K562 (cell line): ENCODE data around the gene FNDC1. TPM values are rescaled to one million over a fixed set of nuclear protein-coding genes. Genes with fewer than 3 reads are reported as not detected.

ENCODE experiments used
- ATAC-seq: fragments of 200-7000 bp; cut with Tn5 transposase; 3 replicates; pipeline ENCODE4 v1.9.1; 2020; ENCODE audit warnings: moderate library complexity
- BruUV-seq: library from RNA; stranded (reverse); fragments of 400-500 nt; replicated peaks from 2 replicates; lab custom pipeline; 2021; lab: Mats Ljungman, UMichigan
- CTCF ChIA-PET: fragments of 300-600 bp; formaldehyde crosslinking; extraction: SDS; loops from one replicate; lab custom pipeline; 2021; ENCODE audit warnings: low intra/inter-chr PET ratio; lab: Yijun Ruan, JAX
- POLR2A ChIA-PET: fragments of 300-600, 350-650 bp; sonication (Branson Sonifier 250); formaldehyde crosslinking; extraction: SDS; loops from one replicate; lab custom pipeline; 2021; ENCODE audit warnings: antibody characterized with exemption, inconsistent platforms; lab: Yijun Ruan, JAX
- DNase-seq, 4 experiments: peaks; one replicate each; pipeline versions ENCODE4 v3.0.0 to v3.0.0-alpha.2; 2011 to 2018; ENCODE audit warnings: low spot score in 3 of 4, mixed read lengths in 3 of 4; ENCODE audit errors: extremely low read depth in 1 of 4
- FAIRE-seq: peaks from 2 replicates; lab custom pipeline; 2011; peaks lifted over from hg19 to GRCh38; lab: Jason Lieb, UNC
- H2AFZ ChIP-seq: 2 replicates; pipeline ENCODE4 v1.6.0; 2011; ENCODE audit warnings: low read depth, low read length, control low read depth, inconsistent platforms
- H3K27ac ChIP-seq: fragments of 200-600 bp; 3 replicates; pipeline ENCODE4 v1.8.0; 2011; ENCODE audit warnings: low read depth, mild to moderate bottlenecking, control low read depth, inconsistent platforms, low read length, moderate library complexity, mixed read lengths; ENCODE audit errors: extremely low read depth
- H3K27me3 ChIP-seq, 2 experiments: fragments of 300-600 bp in 1 of 2; 2 replicates in 1 of 2; 3 replicates in 1 of 2; pipeline versions ENCODE4 v1.6.0 to v1.8.0; 2011; ENCODE audit warnings: inconsistent platforms in 2 of 2, low read length in 2 of 2, mild to moderate bottlenecking in 1 of 2, mixed read lengths in 1 of 2, moderate library complexity in 1 of 2; ENCODE audit not compliant: control insufficient read depth in 2 of 2, insufficient read depth in 2 of 2
- H3K36me3 ChIP-seq: fragments of 300-600 bp; 3 replicates; pipeline ENCODE4 v1.8.0; 2011; ENCODE audit warnings: mild to moderate bottlenecking, low read length, inconsistent platforms; ENCODE audit not compliant: control insufficient read depth, insufficient read depth
- H3K4me1 ChIP-seq, 2 experiments: fragments of 200-600 bp in 1 of 2; replicated peaks in 1 of 2; 2 replicates in 1 of 2; 3 replicates in 1 of 2; pipeline versions ENCODE4 v1.5.1 to v1.8.0; 2011; ENCODE audit warnings: inconsistent platforms in 2 of 2, low read length in 2 of 2, mild to moderate bottlenecking in 1 of 2, mixed read lengths in 1 of 2, moderate library complexity in 1 of 2; ENCODE audit not compliant: control insufficient read depth in 2 of 2, insufficient read depth in 2 of 2
- H3K4me2 ChIP-seq: 2 replicates; pipeline ENCODE4 v1.6.1; 2011; ENCODE audit warnings: low read length, control low read depth, inconsistent platforms, mixed read lengths; ENCODE audit not compliant: insufficient read depth
- H3K4me3 ChIP-seq: fragments of 200-600 bp; sonication (generic), shearing (Covaris generic); 2 replicates; pipeline ENCODE4 v1.5.1; 2016; ENCODE audit warnings: control low read depth, inconsistent platforms
- H3K79me2 ChIP-seq: fragments of 200-600 bp; 3 replicates; pipeline ENCODE4 v1.8.0; 2011; ENCODE audit warnings: low read length, inconsistent platforms; ENCODE audit not compliant: control insufficient read depth, insufficient read depth
- H3K9ac ChIP-seq, 2 experiments: 2 replicates each; pipeline versions ENCODE4 v1.6.0 to v1.6.1; 2011; ENCODE audit warnings: low read depth in 2 of 2, low read length in 2 of 2, control low read depth in 1 of 2, inconsistent platforms in 1 of 2, mild to moderate bottlenecking in 1 of 2, mixed read lengths in 1 of 2; ENCODE audit not compliant: insufficient read depth in 1 of 2
- H3K9me1 ChIP-seq: one replicate; pipeline ENCODE4 v1.6.0; 2011; ENCODE audit warnings: inconsistent platforms, mild to moderate bottlenecking, low read length, moderate library complexity; ENCODE audit not compliant: control insufficient read depth, insufficient read depth
- H3K9me3 ChIP-seq: replicated peaks from 2 replicates; pipeline ENCODE4 v1.5.1; 2011; ENCODE audit warnings: low read depth, low read length, inconsistent platforms; ENCODE audit not compliant: control insufficient read depth, insufficient read depth
- H4K20me1 ChIP-seq: replicated peaks from 2 replicates; pipeline ENCODE4 v1.6.1; 2011; ENCODE audit warnings: low read length, inconsistent platforms, mixed read lengths; ENCODE audit not compliant: control insufficient read depth, insufficient read depth
- EHMT2 ChIP-seq: fragments of 450-650 bp; IDR thresholded peaks from 2 replicates; pipeline ENCODE4 v1.6.1; 2018; ENCODE audit warnings: antibody characterized with exemption
- ELF2 ChIP-seq: fragments of 250-450 bp; sonication (Bioruptor Pico); IDR thresholded peaks from 2 replicates; pipeline ENCODE4 v1.5.0; 2021; ENCODE audit warnings: mild to moderate bottlenecking
- ETS2 ChIP-seq: IDR thresholded peaks from 2 replicates; pipeline ENCODE4 v1.6.1; 2016; ENCODE audit warnings: borderline replicate concordance, missing genetic modification characterization, mild to moderate bottlenecking, moderate library complexity, missing compliant biosample characterization; ENCODE audit not compliant: poor library complexity, severe bottlenecking
- MCM3 ChIP-seq: fragments of 450-650 bp; IDR thresholded peaks from 2 replicates; pipeline ENCODE4 v1.6.1; 2016
- PCBP1 ChIP-seq: fragments of 200-400 bp; formaldehyde crosslinking; IDR thresholded peaks from 2 replicates; pipeline ENCODE4 v1.6.1; 2018; ENCODE audit warnings: mild to moderate bottlenecking, low read depth, low read length; ENCODE audit not compliant: poor library complexity, severe bottlenecking
- PTBP1 ChIP-seq: fragments of 200-400 bp; formaldehyde crosslinking; IDR thresholded peaks from 2 replicates; pipeline ENCODE4 v1.6.1; 2017; ENCODE audit warnings: low read depth, low read length
- RBM15 ChIP-seq: fragments of 200-400 bp; formaldehyde crosslinking; IDR thresholded peaks from 2 replicates; pipeline ENCODE4 v1.6.1; 2018; ENCODE audit warnings: mild to moderate bottlenecking, low read length, moderate library complexity; ENCODE audit not compliant: insufficient read depth
- RBM25 ChIP-seq: fragments of 200-400 bp; formaldehyde crosslinking; IDR thresholded peaks from 2 replicates; pipeline ENCODE4 v1.6.1; 2018; ENCODE audit warnings: low read length, low read depth, moderate library complexity; ENCODE audit not compliant: severe bottlenecking
- SIRT6 ChIP-seq: IDR thresholded peaks from one replicate; pipeline ENCODE4 v1.6.1; 2012; ENCODE audit warnings: low read depth, mild to moderate bottlenecking, control low read depth, inconsistent platforms, low read length, moderate library complexity
- TEAD4 ChIP-seq, 2 experiments: sonication (generic) in 1 of 2; formaldehyde crosslinking in 1 of 2; IDR thresholded peaks; 2 replicates each; pipeline versions ENCODE4 v1.6.1 to v1.8.0; 2012 to 2022; ENCODE audit warnings: borderline replicate concordance in 1 of 2, inconsistent platforms in 1 of 2, low read length in 1 of 2, mild to moderate bottlenecking in 1 of 2, missing genetic modification reagents in 1 of 2
- ZNF324 ChIP-seq: fragments of 250-450 bp; sonication (Bioruptor Pico); IDR thresholded peaks from 2 replicates; pipeline ENCODE4 v1.4.0; 2020; ENCODE audit warnings: mild to moderate bottlenecking
- ZNF766 ChIP-seq: fragments of 200-800 bp; sonication (Bioruptor generic); conservative IDR thresholded peaks from 2 replicates; pipeline ENCODE4 v1.6.1; 2016; ENCODE audit warnings: missing genetic modification characterization, missing compliant biosample characterization
- ZNF778 ChIP-seq: fragments of 450-650 bp; formaldehyde crosslinking; IDR thresholded peaks from 2 replicates; pipeline ENCODE4 v1.4.0; 2020; ENCODE audit warnings: mild to moderate bottlenecking, moderate library complexity
- WGBS: fragments of 100-300 bp; shearing (Covaris generic); methylation state at CpG from one replicate; pipeline ENCODE4 v1.1.6; 2016; ENCODE audit warnings: low coverage, mixed read lengths; ENCODE audit not compliant: insufficient coverage; ENCODE audit errors: missing lambda C conversion rate; 5-methylcytosine and 5-hydroxymethylcytosine counted together
- in situ Hi-C: fragments of 300-500 bp; cut with MboI; formaldehyde crosslinking; loops from 4 replicates; pipeline ENCODE4 v1.15.0; 2018; ENCODE audit warnings: inconsistent platforms, mixed read lengths
- intact Hi-C: fragments of 100-400 bp; cut with micrococcal nuclease; formaldehyde crosslinking; loops from 2 replicates; pipeline ENCODE4 v1.14.2; 2022
- polyA plus RNA-seq, 8 experiments: library from polyadenylated mRNA; depleted of rRNA in 4 of 8; stranded (reverse) in 5 of 8; unstranded in 3 of 8; fragments of >200 nt; fragmentation: Nextera tagmentation in 2 of 8; fragmentation: Illumina TruSeq in 1 of 8; extraction: Ambion mirVana in 2 of 8; extraction: Trizol in 1 of 8; gene quantifications; 2 replicates each; pipeline versions ENCODE4 v1.2.1 to v1.2.3, GENCODE V29; 2011 to 2014; ENCODE audit warnings: inconsistent platforms in 1 of 8, missing spikeins in 1 of 8
- total RNA-seq, 7 experiments: library from RNA; depleted of rRNA in 6 of 7; stranded (reverse); fragments of >200 nt in 6 of 7; fragmentation: Illumina TruSeq in 2 of 7; extraction: Trizol in 2 of 7; gene quantifications; 2 replicates each; pipeline versions ENCODE4 v1.2.1 to v1.2.3, GENCODE V29; 2011 to 2021; ENCODE audit warnings: low replicate concordance in 1 of 7
- TF ChIP-seq, protein P1 (sequence below): sonication (generic); formaldehyde crosslinking; IDR thresholded peaks from 2 replicates; pipeline ENCODE4 v1.8.1; 2022; ENCODE audit warnings: missing genetic modification reagents
- TF ChIP-seq, protein P2 (sequence below): fragments of 250-450 bp; sonication (Bioruptor Pico); IDR thresholded peaks from 2 replicates; pipeline ENCODE4 v1.5.0; 2020; ENCODE audit warnings: mild to moderate bottlenecking, borderline replicate concordance

Gene FNDC1
- total and polyA plus RNA-seq, 9 of the 15 experiments (the other 6 are each of a cell fraction or from before 2014, with no cell fraction given), result not detected

DNA sequence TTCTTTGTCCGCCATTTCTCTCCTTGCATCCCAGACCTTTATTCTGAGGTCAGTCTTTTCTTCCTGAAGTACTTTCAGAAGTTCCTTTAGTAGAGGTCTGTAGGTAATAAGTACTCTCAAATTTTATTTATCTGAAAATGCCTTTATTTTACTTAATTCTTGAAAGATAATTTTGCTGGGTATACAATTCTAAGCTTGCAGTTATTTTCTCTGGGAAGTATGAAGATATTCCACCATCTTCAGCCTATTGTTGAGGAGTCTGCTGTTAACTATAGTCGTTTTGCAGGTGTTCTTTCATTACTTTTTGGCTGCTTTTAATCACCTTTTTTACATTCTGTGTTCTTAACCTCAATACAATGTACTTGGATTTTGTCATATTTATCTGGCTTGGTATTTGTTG lies 13.5 kb upstream of the FNDC1 start (continued):
- TF ChIP-seq PCBP1 (no peak), SIRT6 (no peak), MCM3 (no peak), EHMT2 (no peak), PTBP1 (no peak), TEAD4 (IDR thresholded peaks at IDR 0.05; ENCODE audit: low read length) (no peak), TEAD4 (CRISPR knock-in tag; IDR thresholded peaks at IDR 0.05; ENCODE audit: borderline replicate concordance) (no peak), ZNF778 (no peak), ELF2 (CRISPR knock-in tag) (no peak)
- TF ChIP-seq, protein P1, sequence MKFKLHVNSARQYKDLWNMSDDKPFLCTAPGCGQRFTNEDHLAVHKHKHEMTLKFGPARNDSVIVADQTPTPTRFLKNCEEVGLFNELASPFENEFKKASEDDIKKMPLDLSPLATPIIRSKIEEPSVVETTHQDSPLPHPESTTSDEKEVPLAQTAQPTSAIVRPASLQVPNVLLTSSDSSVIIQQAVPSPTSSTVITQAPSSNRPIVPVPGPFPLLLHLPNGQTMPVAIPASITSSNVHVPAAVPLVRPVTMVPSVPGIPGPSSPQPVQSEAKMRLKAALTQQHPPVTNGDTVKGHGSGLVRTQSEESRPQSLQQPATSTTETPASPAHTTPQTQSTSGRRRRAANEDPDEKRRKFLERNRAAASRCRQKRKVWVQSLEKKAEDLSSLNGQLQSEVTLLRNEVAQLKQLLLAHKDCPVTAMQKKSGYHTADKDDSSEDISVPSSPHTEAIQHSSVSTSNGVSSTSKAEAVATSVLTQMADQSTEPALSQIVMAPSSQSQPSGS, result no peak

DNA sequence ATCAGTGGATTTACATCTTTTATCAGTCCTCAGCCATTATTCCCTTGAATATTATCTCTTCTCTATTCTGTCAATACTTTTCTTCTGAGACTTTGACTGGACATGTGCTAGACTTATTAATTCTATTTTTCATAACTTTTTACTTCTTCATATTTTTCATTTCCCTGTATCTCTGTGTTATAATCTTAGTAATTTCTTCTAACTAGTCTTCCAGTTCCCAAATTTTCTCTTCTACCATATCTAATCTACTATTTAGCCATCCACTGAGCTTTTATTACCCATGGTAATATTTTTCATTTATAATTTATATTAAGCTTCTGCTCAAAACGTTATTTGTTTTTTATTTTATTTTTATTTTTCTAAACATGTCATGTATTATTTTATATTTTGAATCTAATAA lies 13.1 kb upstream of the FNDC1 start:
- no peak overlapping the region for H2AFZ ChIP-seq
- ChIA-PET CTCF (no interaction called here), POLR2A (no interaction called here)
- H3K4me2 ChIP-seq, result no peak overlapping the region
- no peaks in the 10 kb centered on the region for H3K79me2 ChIP-seq
- ATAC-seq, result no peak
- no peak overlapping the region for H3K27ac ChIP-seq
- TF ChIP-seq RBM15, result no peak
- TF ChIP-seq, protein P2, sequence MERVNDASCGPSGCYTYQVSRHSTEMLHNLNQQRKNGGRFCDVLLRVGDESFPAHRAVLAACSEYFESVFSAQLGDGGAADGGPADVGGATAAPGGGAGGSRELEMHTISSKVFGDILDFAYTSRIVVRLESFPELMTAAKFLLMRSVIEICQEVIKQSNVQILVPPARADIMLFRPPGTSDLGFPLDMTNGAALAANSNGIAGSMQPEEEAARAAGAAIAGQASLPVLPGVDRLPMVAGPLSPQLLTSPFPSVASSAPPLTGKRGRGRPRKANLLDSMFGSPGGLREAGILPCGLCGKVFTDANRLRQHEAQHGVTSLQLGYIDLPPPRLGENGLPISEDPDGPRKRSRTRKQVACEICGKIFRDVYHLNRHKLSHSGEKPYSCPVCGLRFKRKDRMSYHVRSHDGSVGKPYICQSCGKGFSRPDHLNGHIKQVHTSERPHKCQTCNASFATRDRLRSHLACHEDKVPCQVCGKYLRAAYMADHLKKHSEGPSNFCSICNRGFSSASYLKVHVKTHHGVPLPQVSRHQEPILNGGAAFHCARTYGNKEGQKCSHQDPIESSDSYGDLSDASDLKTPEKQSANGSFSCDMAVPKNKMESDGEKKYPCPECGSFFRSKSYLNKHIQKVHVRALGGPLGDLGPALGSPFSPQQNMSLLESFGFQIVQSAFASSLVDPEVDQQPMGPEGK (CRISPR knock-in tag), result no peak
- no peak for TF ChIP-seq ZNF766
- TF ChIP-seq RBM25, result peak; percentile 35
- no peak for TF ChIP-seq ZNF324
- no peak for TF ChIP-seq ETS2
- H3K4me3 ChIP-seq, result no peak overlapping the region
- H3K4me1 ChIP-seq, result no peaks in the 10 kb centered on the region
- intact Hi-C loops (no loop called here), in situ Hi-C loops (no loop called here)
- no peak for FAIRE-seq
- 0% methylated on average over 1 of the region's 1 CpG for WGBS
- no peaks in the 10 kb centered on the region for H3K9me1 ChIP-seq
- BruUV-seq, result no TSS peak
- no peaks in the 10 kb centered on the region for H3K9me3 ChIP-seq
- H3K36me3 ChIP-seq, result no peaks in the 10 kb centered on the region
- H3K27me3 ChIP-seq, result no peaks in the 10 kb centered on the region; a peak in 1 of 5 replicates
- no peak overlapping the region for H3K9ac ChIP-seq
- DNase-seq, result no peak
- H4K20me1 ChIP-seq, result no peaks in the 10 kb centered on the region
